HepG2 (cell line): ENCODE results near the gene OGFR. TPM values are rescaled to one million over a fixed set of nuclear protein-coding genes. Genes with fewer than 3 reads are reported as not detected.
A peak's percentile ranks its signal among the peaks of the same experiment; 100 is the strongest.

Experiments used
- EHMT2 ChIP-seq: fragments of 200-600 bp; sonication (generic); IDR thresholded peaks from 2 replicates; pipeline ENCODE4 v1.7.0; 2017; ENCODE audit warnings: antibody characterized with exemption, low read depth, low read length, borderline replicate concordance
- GATA4 ChIP-seq: sonication (generic); IDR thresholded peaks from 2 replicates; pipeline ENCODE4 v1.6.1; 2016; ENCODE audit warnings: antibody characterized with exemption, low read depth, borderline replicate concordance
- KLF9 ChIP-seq: IDR thresholded peaks from 2 replicates; pipeline ENCODE4 v1.6.1; 2016; ENCODE audit warnings: low read depth
- SMARCC2 ChIP-seq: fragments of 450-650 bp; IDR thresholded peaks from 2 replicates; pipeline ENCODE4 v1.6.1; 2017; ENCODE audit warnings: antibody characterized with exemption, mild to moderate bottlenecking
- STAT5B ChIP-seq: sonication (generic); formaldehyde crosslinking; IDR thresholded peaks from 2 replicates; pipeline ENCODE4 v1.4.0; 2020; ENCODE audit warnings: missing genetic modification reagents
- TFE3 ChIP-seq: IDR thresholded peaks from 2 replicates; pipeline ENCODE4 v1.6.1; 2016
- THRA ChIP-seq: sonication (generic); formaldehyde crosslinking; IDR thresholded peaks from 2 replicates; pipeline ENCODE4 v1.4.0; 2020; ENCODE audit warnings: missing genetic modification reagents, borderline replicate concordance
- ZFP82 ChIP-seq: sonication (generic); formaldehyde crosslinking; IDR thresholded peaks from 2 replicates; pipeline ENCODE4 v1.5.1; 2020; ENCODE audit warnings: mild to moderate bottlenecking, missing genetic modification reagents, borderline replicate concordance
- ZNF207 ChIP-seq: fragments of 450-650 bp; IDR thresholded peaks from 2 replicates; pipeline ENCODE4 v1.6.1; 2016; ENCODE audit warnings: antibody characterized with exemption, borderline replicate concordance
- ZNF326 ChIP-seq: sonication (generic); formaldehyde crosslinking; IDR thresholded peaks from 2 replicates; pipeline ENCODE4 v1.4.0; 2020; ENCODE audit warnings: missing genetic modification reagents, borderline replicate concordance
- ZNF382 ChIP-seq: sonication (generic); formaldehyde crosslinking; IDR thresholded peaks from 2 replicates; pipeline ENCODE4 v1.5.0; 2020; ENCODE audit warnings: missing genetic modification reagents, mild to moderate bottlenecking, borderline replicate concordance
- ZNF383 ChIP-seq: sonication (generic); formaldehyde crosslinking; IDR thresholded peaks from 2 replicates; pipeline ENCODE4 v1.4.0; 2020; ENCODE audit warnings: missing genetic modification reagents, mild to moderate bottlenecking, borderline replicate concordance
- ZNF550 ChIP-seq: sonication (generic); formaldehyde crosslinking; IDR thresholded peaks from 2 replicates; pipeline ENCODE4 v1.4.0; 2020; ENCODE audit warnings: mild to moderate bottlenecking, missing genetic modification reagents, borderline replicate concordance
- ZNF609 ChIP-seq: sonication (generic); formaldehyde crosslinking; IDR thresholded peaks from 2 replicates; pipeline ENCODE4 v1.4.0; 2020; ENCODE audit warnings: mild to moderate bottlenecking, missing genetic modification reagents, borderline replicate concordance
- ZNF614 ChIP-seq: IDR thresholded peaks from 2 replicates; pipeline ENCODE4 v1.6.1; 2018; ENCODE audit warnings: missing biosample characterization, missing genetic modification reagents, inconsistent platforms, borderline replicate concordance
- ZNF709 ChIP-seq: sonication (generic); formaldehyde crosslinking; IDR thresholded peaks from 2 replicates; pipeline ENCODE4 v1.5.0; 2020; ENCODE audit warnings: mild to moderate bottlenecking, missing genetic modification reagents
- ZSCAN29 ChIP-seq: sonication (generic); formaldehyde crosslinking; conservative IDR thresholded peaks from 2 replicates; pipeline ENCODE4 v1.4.0; 2020; ENCODE audit warnings: mild to moderate bottlenecking, missing genetic modification reagents
- ZZZ3 ChIP-seq: sonication (generic); formaldehyde crosslinking; IDR thresholded peaks from 2 replicates; pipeline ENCODE4 v1.4.0; 2020; ENCODE audit warnings: missing genetic modification reagents, mild to moderate bottlenecking, borderline replicate concordance
- polyA plus RNA-seq, 8 experiments: library from polyadenylated mRNA; depleted of rRNA in 3 of 8; stranded (reverse) in 7 of 8; unstranded in 1 of 8; fragments of >200 nt; fragmentation: Illumina TruSeq in 4 of 8; extraction: Trizol in 4 of 8; gene quantifications; 2 replicates each; pipeline versions ENCODE4 v1.2.1 to v1.2.3, GENCODE V29; 2011 to 2016; ENCODE audit warnings: low read depth in 4 of 8, missing spikeins in 1 of 8, mixed read lengths in 1 of 8; ENCODE audit not compliant: insufficient read depth in 1 of 8
- total RNA-seq, 5 experiments: library from RNA; depleted of rRNA; stranded (reverse); fragments of >200 nt; fragmentation: Illumina TruSeq; extraction: Trizol; gene quantifications; 2 replicates each; pipeline ENCODE4 v1.2.3, GENCODE V29; 2016; ENCODE audit warnings: low read depth in 1 of 5

OGFR gene
- total and polyA plus RNA-seq, 2 of the 13 experiments (the other 11 are each of a cell fraction or from before 2014, with no cell fraction given), result 47.7 to 81.8 TPM

- TF ChIP-seq TFE3 (CRISPR knock-in tag), result 0 out of 2 replicates have a peak, but pooled peaks have one; percentile 21
- no peak for TF ChIP-seq ZNF609 (CRISPR knock-in tag)
- TF ChIP-seq ZSCAN29, result no peak
- no peak for TF ChIP-seq ZZZ3 (CRISPR knock-in tag)
- TF ChIP-seq GATA4, result no peak
- TF ChIP-seq STAT5B (CRISPR knock-in tag), result no peak
- TF ChIP-seq ZNF614 (CRISPR knock-in tag), result 0 out of 2 replicates have a peak, but pooled peaks have one; percentile 57
- no peak for TF ChIP-seq ZNF207
- no peak for TF ChIP-seq ZNF382
- no peak for TF ChIP-seq ZNF709 (CRISPR knock-in tag)
- TF ChIP-seq ZNF326 (CRISPR knock-in tag), result no peak
- TF ChIP-seq THRA, result 0 out of 2 replicates have a peak, but pooled peaks have one; percentile 11
- no peak for TF ChIP-seq ZNF383 (CRISPR knock-in tag)
- TF ChIP-seq EHMT2, result no peak
- no peak for TF ChIP-seq ZNF550
- TF ChIP-seq SMARCC2, result no peak
- TF ChIP-seq KLF9, result no peak
- TF ChIP-seq ZFP82, result no peak
Measured at GRCh38 chr20:62808211-62808865, 3.7 kb downstream of the OGFR start (continued).
